SH-SY5Y (cell line): Measurements from ENCODE around the gene SHANK1.

Source experiments
- GATA2 ChIP-seq: IDR thresholded peaks from 2 replicates; pipeline ENCODE4 v1.6.1; 2011; ENCODE audit warnings: mild to moderate bottlenecking, low read depth, low read length
- GATA3 ChIP-seq: IDR thresholded peaks from 2 replicates; pipeline ENCODE4 v1.6.1; 2011; ENCODE audit warnings: low read depth, mild to moderate bottlenecking, low read length, moderate library complexity

- TF ChIP-seq GATA3 = no peak
- TF ChIP-seq GATA2 = no peak
These were observed 46.5 kb downstream of the SHANK1 start for GRCh38 chr19:50673118-50673517.
